Activated T-cell treated with anti-CD3 and anti-CD28 coated beads, Interleukin-2, amount 50 U/mL, for 24 hours (primary cell): Measurements from ENCODE around the gene RPS3A.
"Not testable (repeated sequence)": the region's sequence is repeated elsewhere in the genome, so short reads cannot be mapped to it uniquely, and the experiment has no call there.

ENCODE experiments used
- DNase-seq: peaks from one replicate; pipeline ENCODE4 v3.0.0-alpha.2; 2020
- H3K27ac Mint-ChIP-seq: 2 replicates; pipeline ENCODE4 v1.8.0; 2020; ENCODE audit warnings: mild to moderate bottlenecking, mixed read lengths
- H3K27me3 Mint-ChIP-seq: 2 replicates; pipeline ENCODE4 v1.8.0; 2020; ENCODE audit warnings: mixed read lengths
- H3K36me3 Mint-ChIP-seq: 2 replicates; pipeline ENCODE4 v1.8.0; 2020; ENCODE audit warnings: low read depth, mixed read lengths
- H3K4me1 Mint-ChIP-seq: 2 replicates; pipeline ENCODE4 v1.8.0; 2020; ENCODE audit warnings: low read depth, mixed read lengths
- H3K4me3 Mint-ChIP-seq: 2 replicates; pipeline ENCODE4 v1.8.0; 2020; ENCODE audit warnings: mild to moderate bottlenecking, moderate library complexity, mixed read lengths
- H3K9me3 Mint-ChIP-seq: 2 replicates; pipeline ENCODE4 v1.8.0; 2020; ENCODE audit warnings: mixed read lengths

The RPS3A gene

GRCh38 chr4:151099976-151100417 lies 569 bp downstream of the RPS3A start:
- peak overlapping the region; percentile 100 for H3K27ac Mint-ChIP-seq
- H3K36me3 Mint-ChIP-seq, result peaks cover 57% of the 10 kb centered on the region
- H3K4me3 Mint-ChIP-seq, result peak overlapping the region; percentile 99
- no peak for DNase-seq
- no peaks in the 10 kb centered on the region for H3K9me3 Mint-ChIP-seq
- H3K27me3 Mint-ChIP-seq, result no peaks in the 10 kb centered on the region
- peaks cover 53% of the 10 kb centered on the region for H3K4me1 Mint-ChIP-seq

- peaks cover 60% of the 10 kb centered on the region for H3K36me3 Mint-ChIP-seq
- peak overlapping the region; percentile 99 for H3K4me3 Mint-ChIP-seq
- no peak for DNase-seq
- H3K27me3 Mint-ChIP-seq, result no peaks in the 10 kb centered on the region
- H3K9me3 Mint-ChIP-seq, result no peaks in the 10 kb centered on the region
- H3K27ac Mint-ChIP-seq, result peak overlapping the region; percentile 100
- peaks cover 52% of the 10 kb centered on the region for H3K4me1 Mint-ChIP-seq
Observed at GRCh38 chr4:151100531-151100930, 1.1 kb downstream of the RPS3A start.

- no peaks in the 10 kb centered on the region for H3K27me3 Mint-ChIP-seq
- peak overlapping the region; percentile 100 for H3K27ac Mint-ChIP-seq
- peaks cover 92% of the 10 kb centered on the region for H3K36me3 Mint-ChIP-seq
- H3K4me3 Mint-ChIP-seq, result peak overlapping the region; percentile 99
- H3K4me1 Mint-ChIP-seq, result peaks cover 45% of the 10 kb centered on the region
- H3K9me3 Mint-ChIP-seq, result no peaks in the 10 kb centered on the region
- no peak for DNase-seq
Observed at GRCh38 chr4:151103758-151104157, 4.3 kb downstream of the RPS3A start.

- Mint-ChIP-seq H3K4me3 (peak overlapping the region; percentile 35), H3K36me3 (peaks cover 98% of the 10 kb centered on the region), H3K27me3 (no peaks in the 10 kb centered on the region), H3K27ac (peak overlapping the region; percentile 100), H3K9me3 (no peaks in the 10 kb centered on the region), H3K4me1 (peaks cover 39% of the 10 kb centered on the region)
- DNase-seq, result no peak
Observed at GRCh38 chr4:151104621-151105020, 5.2 kb downstream of the RPS3A start.

- H3K9me3 Mint-ChIP-seq, result no peaks in the 10 kb centered on the region
- peaks cover 94% of the 10 kb centered on the region for H3K36me3 Mint-ChIP-seq
- H3K4me3 Mint-ChIP-seq, result no peak overlapping the region
- no peaks in the 10 kb centered on the region for H3K27me3 Mint-ChIP-seq
- peak overlapping the region; percentile 69 for H3K27ac Mint-ChIP-seq
- peaks cover 39% of the 10 kb centered on the region for H3K4me1 Mint-ChIP-seq
- DNase-seq, result no peak
Observed at GRCh38 chr4:151105454-151106032, 6.1 kb downstream of the RPS3A start.

- Mint-ChIP-seq H3K4me1 (peaks cover 36% of the 10 kb centered on the region), H3K27ac (peak overlapping the region; percentile 6), H3K9me3 (no peaks in the 10 kb centered on the region), H3K27me3 (no peaks in the 10 kb centered on the region), H3K4me3 (no peak overlapping the region), H3K36me3 (peaks cover 92% of the 10 kb centered on the region)
- DNase-seq, result no peak
Observed at GRCh38 chr4:151107063-151107462, 7.6 kb downstream of the RPS3A start.

GRCh38 chr4:151110236-151110635 lies 10.8 kb downstream of the RPS3A start:
- H3K9me3 Mint-ChIP-seq, result no peaks in the 10 kb centered on the region
- no peak overlapping the region for H3K4me3 Mint-ChIP-seq
- H3K27me3 Mint-ChIP-seq, result no peaks in the 10 kb centered on the region
- peaks cover 18% of the 10 kb centered on the region for H3K4me1 Mint-ChIP-seq
- H3K27ac Mint-ChIP-seq, result no peak overlapping the region
- no peak for DNase-seq
- peaks cover 90% of the 10 kb centered on the region for H3K36me3 Mint-ChIP-seq

- H3K4me3 Mint-ChIP-seq, result no peak overlapping the region
- H3K27ac Mint-ChIP-seq, result peak overlapping the region; percentile 38
- no peak for DNase-seq
- peaks cover 3% of the 10 kb centered on the region for H3K4me1 Mint-ChIP-seq
- H3K36me3 Mint-ChIP-seq, result peaks cover 53% of the 10 kb centered on the region
- H3K9me3 Mint-ChIP-seq, result no peaks in the 10 kb centered on the region
- H3K27me3 Mint-ChIP-seq, result no peaks in the 10 kb centered on the region
Observed at GRCh38 chr4:151114338-151114737, 14.9 kb downstream of the RPS3A start.

GRCh38 chr4:151114986-151115385 lies 15.6 kb downstream of the RPS3A start:
- H3K4me3 Mint-ChIP-seq, result no peak overlapping the region
- DNase-seq, result no peak
- H3K27ac Mint-ChIP-seq, result peak overlapping the region; percentile 16
- H3K9me3 Mint-ChIP-seq, result no peaks in the 10 kb centered on the region
- H3K4me1 Mint-ChIP-seq, result peaks cover 3% of the 10 kb centered on the region
- H3K36me3 Mint-ChIP-seq, result peaks cover 48% of the 10 kb centered on the region
- no peaks in the 10 kb centered on the region for H3K27me3 Mint-ChIP-seq

- no peak overlapping the region for H3K27ac Mint-ChIP-seq
Observed at GRCh38 chr4:151117371-151117962, 18.0 kb downstream of the RPS3A start.

GRCh38 chr4:151129796-151130195 lies 30.4 kb downstream of the RPS3A start:
- Mint-ChIP-seq H3K4me1 (no peaks in the 10 kb centered on the region), H3K9me3 (no peaks in the 10 kb centered on the region), H3K27me3 (no peaks in the 10 kb centered on the region), H3K27ac (no peak overlapping the region), H3K36me3 (no peaks in the 10 kb centered on the region), H3K4me3 (no peak overlapping the region)
- no peak for DNase-seq

More at GRCh38 chr4:151117371-151117962, 18.0 kb downstream of the RPS3A start:
- no peaks in the 10 kb centered on the region for H3K9me3 Mint-ChIP-seq
- peaks cover 7% of the 10 kb centered on the region for H3K4me1 Mint-ChIP-seq
- no peak overlapping the region for H3K4me3 Mint-ChIP-seq
- no peak for DNase-seq
- no peaks in the 10 kb centered on the region for H3K27me3 Mint-ChIP-seq
- peaks cover 28% of the 10 kb centered on the region for H3K36me3 Mint-ChIP-seq

- Mint-ChIP-seq H3K9me3 (no peaks in the 10 kb centered on the region), H3K4me1 (no peaks in the 10 kb centered on the region), H3K4me3 (no peak overlapping the region), H3K27me3 (no peaks in the 10 kb centered on the region), H3K36me3 (no peaks in the 10 kb centered on the region), H3K27ac (no peak overlapping the region)
- DNase-seq, result no peak
Observed at GRCh38 chr4:151133311-151133710, 33.9 kb downstream of the RPS3A start.

- H3K9me3 Mint-ChIP-seq, H3K27me3 Mint-ChIP-seq, H3K4me3 Mint-ChIP-seq, DNase-seq, H3K4me1 Mint-ChIP-seq, H3K27ac Mint-ChIP-seq, H3K36me3 Mint-ChIP-seq: not testable (repeated sequence)
Observed at GRCh38 chr4:151136048-151136447, 36.6 kb downstream of the RPS3A start.

GRCh38 chr4:151139814-151140213 lies 40.4 kb downstream of the RPS3A start:
- Mint-ChIP-seq H3K27ac (no peak overlapping the region), H3K4me1 (no peaks in the 10 kb centered on the region), H3K27me3 (no peaks in the 10 kb centered on the region), H3K36me3 (no peaks in the 10 kb centered on the region), H3K4me3 (no peak overlapping the region), H3K9me3 (no peaks in the 10 kb centered on the region)
- DNase-seq, result no peak

GRCh38 chr4:151142758-151143157 lies 43.3 kb downstream of the RPS3A start:
- no peaks in the 10 kb centered on the region for H3K27me3 Mint-ChIP-seq
- no peak overlapping the region for H3K27ac Mint-ChIP-seq
- DNase-seq, result no peak

More at GRCh38 chr4:151142758-151143157, 43.3 kb downstream of the RPS3A start:
- Mint-ChIP-seq H3K4me3 (no peak overlapping the region), H3K4me1 (no peaks in the 10 kb centered on the region), H3K36me3 (no peaks in the 10 kb centered on the region), H3K9me3 (no peaks in the 10 kb centered on the region)
